GM19035 (cell line): Measurements from ENCODE around the gene STIL.
A peak's percentile ranks its signal among the peaks of the same experiment; 100 is the strongest.
"Not testable (repeated sequence)": the region's sequence is repeated elsewhere in the genome, so short reads cannot be mapped to it uniquely, and the experiment has no call there.

Source experiments
- ATAC-seq: cut with Tn5 transposase; IDR thresholded peaks from one replicate; pipeline ENCODE4 v1.9.1; 2021; ENCODE audit not compliant: unreplicated experiment

Gene STIL

DNA sequence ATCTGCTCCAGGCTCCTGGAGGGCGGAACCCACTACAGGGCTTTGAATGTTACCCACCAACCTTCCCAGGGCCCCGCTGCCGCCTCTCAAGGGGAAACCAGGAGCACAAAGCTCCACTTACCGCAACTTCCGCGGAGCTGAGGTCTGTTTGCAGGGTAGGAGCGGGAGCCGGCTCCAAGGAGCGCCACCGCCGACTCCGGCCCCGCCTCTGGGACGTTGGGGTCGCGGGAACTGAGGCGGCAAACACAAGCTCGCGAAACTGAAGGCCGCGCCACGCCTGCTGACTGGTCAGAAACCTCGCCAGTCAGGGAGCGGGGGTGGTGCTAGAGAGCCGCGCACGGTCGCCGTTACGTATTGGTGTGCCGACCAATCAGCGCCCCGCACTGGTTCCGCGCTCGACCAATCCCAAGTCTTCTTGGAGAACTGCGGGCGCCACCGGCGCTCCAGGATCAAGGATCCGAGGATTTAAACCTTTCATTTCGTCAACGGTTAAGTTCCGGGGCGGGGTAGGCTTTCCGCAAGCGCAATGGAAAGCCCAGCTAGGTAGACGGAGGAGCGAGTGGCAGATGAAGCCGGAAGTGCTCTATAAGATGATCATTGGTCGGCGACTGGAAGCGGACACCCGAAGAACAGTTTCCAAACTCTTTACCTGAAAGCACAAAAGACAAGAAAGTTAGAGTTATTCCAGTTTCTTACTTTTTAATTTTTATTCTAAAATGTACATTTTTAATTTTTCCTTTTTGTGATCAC is at the start of gene STIL:
TSS of gene STIL (minus strand) at position 233 of the 750 bp plus-strand sequence. CDS start 3,828 bp downstream, outside the sequence.
- ATAC-seq: peak; percentile 96

GRCh38 chr1:47362828-47363227 is 48.9 kb upstream of the STIL start:
- no peak for ATAC-seq

- ATAC-seq: no peak
Observed at GRCh38 chr1:47361380-47361779, 47.4 kb upstream of the STIL start.

- peak; percentile 73 for ATAC-seq
Observed at GRCh38 chr1:47351305-47351704, 37.4 kb upstream of the STIL start.

- no peak for ATAC-seq
Observed at GRCh38 chr1:47348246-47348645, 34.3 kb upstream of the STIL start.

- ATAC-seq: no peak
Observed at GRCh38 chr1:47347735-47348134, 33.8 kb upstream of the STIL start.

DNA sequence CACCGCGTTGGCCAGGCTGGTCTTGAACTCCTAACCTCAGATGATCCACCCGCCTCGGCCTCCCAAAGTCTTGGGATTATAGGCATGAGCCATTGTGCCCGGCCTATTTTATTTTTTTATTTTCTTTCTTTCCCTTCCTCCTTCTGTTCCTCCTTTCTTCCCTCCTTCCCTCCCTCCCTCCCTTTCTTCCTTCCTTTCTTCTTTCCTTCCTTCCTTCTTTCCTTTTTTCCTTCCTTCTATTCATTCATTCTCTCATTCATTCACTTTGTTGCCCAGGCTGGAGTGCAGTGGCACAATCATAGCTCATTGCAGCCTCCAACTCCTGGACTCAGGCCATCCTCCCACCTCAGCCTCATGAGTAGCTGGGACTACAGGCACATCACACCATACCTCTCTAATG is 33.0 kb upstream of the STIL start:
- ATAC-seq: not testable (repeated sequence)

GRCh38 chr1:47340227-47340626 is 26.3 kb upstream of the STIL start:
- ATAC-seq: no peak

- no peak for ATAC-seq
Observed at GRCh38 chr1:47338249-47339077, 24.5 kb upstream of the STIL start.

DNA sequence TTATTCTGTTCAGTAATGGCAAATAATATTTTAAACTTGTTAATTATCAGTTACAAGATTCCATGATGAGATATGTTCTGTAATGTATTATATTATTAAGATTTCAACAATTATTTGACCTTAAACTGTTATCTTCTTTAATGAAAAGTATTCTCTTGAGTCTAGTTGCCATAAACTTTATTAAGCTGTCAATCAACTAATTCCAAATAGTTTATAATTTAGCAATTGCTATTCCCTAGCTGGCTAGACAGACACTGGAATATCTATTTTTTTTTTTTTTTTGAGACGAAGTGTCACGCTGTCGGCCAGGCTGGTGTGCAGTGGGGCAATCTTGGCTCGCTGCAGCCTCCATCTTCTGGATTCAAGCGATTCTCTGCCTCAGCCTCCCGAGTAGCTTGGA is 23.4 kb upstream of the STIL start:
- no peak for ATAC-seq

DNA sequence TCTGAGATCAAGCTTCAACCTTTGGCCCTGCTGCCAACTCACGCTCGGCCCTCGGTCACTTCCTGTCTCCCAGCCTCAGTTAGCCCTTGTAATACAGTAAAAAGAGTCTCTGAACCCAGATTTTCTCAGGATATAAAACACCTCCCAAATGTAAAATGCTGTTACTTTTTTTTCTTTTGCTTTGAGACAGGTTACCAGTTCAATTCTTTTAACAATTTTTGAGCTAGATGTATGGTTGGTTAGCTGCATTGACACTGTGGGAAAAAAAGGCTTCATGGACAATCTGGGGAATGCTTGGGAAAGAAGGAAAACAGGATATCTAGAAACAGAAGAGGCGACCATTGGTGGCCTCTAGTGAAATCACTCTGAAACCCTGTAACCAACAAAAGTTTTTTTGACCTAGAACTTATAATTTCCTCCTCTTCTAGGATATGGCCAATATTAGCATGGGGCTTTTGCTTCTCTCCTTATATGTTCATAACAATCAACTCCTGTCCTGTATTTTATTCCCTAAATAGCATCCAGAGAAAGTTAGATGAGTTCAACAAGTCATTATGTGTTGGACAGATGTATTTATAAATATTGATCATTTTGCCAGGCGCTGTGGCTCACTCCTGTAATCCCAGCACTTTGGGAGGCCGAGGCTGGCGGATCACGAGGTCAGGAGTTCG is 21.0 kb upstream of the STIL start:
- no peak for ATAC-seq

DNA sequence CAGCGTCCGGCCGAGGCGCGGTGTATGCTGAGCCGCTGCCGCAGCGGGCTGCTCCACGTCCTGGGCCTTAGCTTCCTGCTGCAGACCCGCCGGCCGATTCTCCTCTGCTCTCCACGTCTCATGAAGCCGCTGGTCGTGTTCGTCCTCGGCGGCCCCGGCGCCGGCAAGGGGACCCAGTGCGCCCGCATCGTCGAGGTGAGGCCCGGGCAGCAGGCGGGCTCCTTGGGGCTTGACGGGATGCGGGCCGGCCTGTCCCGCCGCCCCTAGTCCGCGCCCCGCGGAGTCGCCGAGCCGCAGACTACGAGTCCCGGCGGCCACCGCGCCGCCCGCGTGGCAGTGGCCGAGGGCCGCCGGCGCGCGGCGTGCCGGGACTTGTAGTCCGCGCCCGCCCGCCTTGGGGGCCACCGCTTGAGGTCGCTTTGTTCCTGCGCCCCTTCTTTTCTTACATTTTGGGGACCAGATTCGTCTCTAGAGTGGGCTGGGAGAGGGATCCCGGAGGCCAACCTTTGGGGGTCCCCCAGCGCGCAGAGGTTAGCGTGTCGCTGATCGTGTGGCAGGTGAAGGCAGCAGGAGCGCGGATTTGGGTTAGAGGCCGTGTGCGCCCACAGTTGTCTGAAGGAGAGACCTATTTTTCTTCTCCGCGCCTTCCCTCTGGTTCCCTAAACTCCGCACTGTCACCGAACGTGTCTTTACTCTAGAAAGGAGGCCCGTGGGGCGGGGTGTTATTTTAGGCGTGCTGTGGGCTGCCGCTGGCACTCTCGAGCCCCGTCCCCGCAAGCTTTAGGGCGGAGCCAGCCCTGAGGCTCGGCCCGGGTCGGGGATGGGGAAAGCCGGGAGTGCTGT is 20.2 kb upstream of the STIL start:
- peak; percentile 92 for ATAC-seq

GRCh38 chr1:47333578-47333921 is 19.6 kb upstream of the STIL start, which contains the start of gene CMPK1:
Gene CMPK1, plus strand, starts transcription at chr1:47333790. Its CDS starts 156 bp downstream, at chr1:47333946.
- peak; percentile 66 for ATAC-seq

- no peak for ATAC-seq
Observed at GRCh38 chr1:47332779-47333577, 19.0 kb upstream of the STIL start.

DNA sequence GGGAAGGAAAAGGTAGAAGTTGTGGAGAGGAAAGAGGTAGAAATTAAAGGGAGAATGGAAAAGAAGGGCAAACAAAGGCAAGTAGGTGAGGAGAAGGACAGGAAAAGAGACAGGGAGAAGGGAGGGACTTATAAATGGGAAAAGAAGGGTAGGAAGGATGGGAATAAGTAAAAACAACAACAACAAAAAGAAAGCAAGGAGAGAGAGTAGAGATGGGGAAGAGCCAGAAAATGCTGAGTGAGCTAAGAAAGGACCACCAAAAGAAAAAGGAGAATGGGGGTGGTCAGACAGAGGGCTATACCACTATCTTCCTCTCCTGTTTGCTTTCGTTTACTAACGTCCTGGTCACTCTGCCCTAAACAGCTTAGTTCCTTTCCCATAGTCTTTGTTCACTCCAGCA is 17.9 kb upstream of the STIL start:
- ATAC-seq: no peak

DNA sequence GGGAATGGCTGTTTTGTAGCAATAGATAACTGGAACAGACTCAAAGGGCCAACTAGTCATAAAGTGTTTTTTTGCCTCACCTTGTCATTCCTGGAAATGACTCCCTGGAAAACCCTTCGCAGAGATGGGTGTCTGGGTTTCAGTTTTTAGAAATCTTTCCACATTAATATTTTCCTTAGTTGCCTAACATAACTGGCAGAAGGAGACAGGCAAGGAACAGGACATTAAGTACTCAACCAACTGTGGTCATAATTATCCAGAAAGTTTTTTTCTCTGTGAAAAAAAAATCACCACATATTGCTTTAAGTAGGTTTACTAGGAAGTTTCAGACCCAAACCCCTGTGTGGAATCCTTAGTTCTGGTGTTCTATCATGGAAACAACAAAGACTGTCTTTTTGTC is 16.3 kb upstream of the STIL start:
- ATAC-seq: no peak

- no peak for ATAC-seq
Observed at GRCh38 chr1:47328992-47329391, 15.0 kb upstream of the STIL start.

DNA sequence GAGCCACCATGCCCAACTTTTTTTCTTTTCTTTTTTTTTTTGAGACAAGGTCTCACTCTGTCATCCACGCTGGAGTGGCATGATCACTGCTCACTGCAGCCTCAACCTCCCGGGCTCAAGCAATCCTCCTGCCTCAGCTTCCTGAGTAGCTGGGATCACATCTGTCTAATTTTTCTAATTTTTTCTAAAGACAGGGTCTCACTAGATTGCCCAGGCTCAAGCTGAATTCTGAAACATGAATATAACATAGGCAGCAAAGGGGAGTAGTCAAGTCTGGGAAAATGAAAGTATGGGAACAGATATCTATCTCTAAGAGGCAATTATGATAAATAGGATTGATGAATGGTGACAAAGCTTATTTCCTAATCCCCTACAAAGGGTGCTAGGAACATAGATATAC is 12.3 kb upstream of the STIL start:
- no peak for ATAC-seq

GRCh38 chr1:47325528-47325927 is 11.6 kb upstream of the STIL start:
- no peak for ATAC-seq

DNA sequence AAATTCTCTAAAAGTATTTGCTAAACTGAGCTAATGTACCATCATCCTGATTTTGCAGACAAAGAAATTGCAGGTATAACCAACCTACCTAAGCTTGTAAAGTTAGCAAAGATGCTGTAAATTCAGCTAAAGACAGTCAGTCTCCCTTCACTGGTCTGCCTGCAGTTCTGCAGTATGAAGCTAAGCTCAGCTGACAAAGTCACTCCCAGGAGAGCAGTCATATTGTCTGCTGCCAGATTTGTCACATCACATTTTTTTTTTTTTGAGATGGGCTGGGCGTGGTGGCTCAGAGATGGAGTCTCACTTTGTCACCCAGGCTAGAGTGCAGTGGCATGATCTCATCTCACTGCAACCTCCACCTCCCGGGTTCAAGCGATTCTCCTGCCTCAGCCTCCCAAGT is 10.7 kb upstream of the STIL start:
- no peak for ATAC-seq
